GM12878 (cell line): Measurements from ENCODE around the gene HUWE1.

Experiments used
- CHD1 ChIP-seq: IDR thresholded peaks from 2 replicates; pipeline ENCODE4 v1.6.1; 2012; ENCODE audit warnings: low read depth, low read length, improper control_type of control experiment
- ETV6 ChIP-seq, 2 experiments: fragments of 450-650 bp in 1 of 2; IDR thresholded peaks in 1 of 2; conservative IDR thresholded peaks in 1 of 2; 2 replicates each; pipeline ENCODE4 v1.6.1; 2014; ENCODE audit warnings: antibody characterized with exemption in 1 of 2, borderline replicate concordance in 1 of 2, low read depth in 1 of 2, mild to moderate bottlenecking in 1 of 2, moderate library complexity in 1 of 2
- KDM1A ChIP-seq: fragments of 200-600 bp; sonication (generic); IDR thresholded peaks from 2 replicates; pipeline ENCODE4 v1.6.1; 2016; ENCODE audit warnings: borderline replicate concordance
- POLR2AphosphoS5 ChIP-seq: IDR thresholded peaks from 2 replicates; pipeline ENCODE4 v1.6.1; 2011; ENCODE audit warnings: mild to moderate bottlenecking, low read length, inconsistent platforms
- SMAD1 ChIP-seq: fragments of 450-650 bp; IDR thresholded peaks from 2 replicates; pipeline ENCODE4 v1.6.1; 2018; ENCODE audit warnings: mild to moderate bottlenecking, low read depth; ENCODE audit not compliant: partially characterized antibody
- TAF1 ChIP-seq: IDR thresholded peaks from 2 replicates; pipeline ENCODE4 v1.6.1; 2011; ENCODE audit warnings: mild to moderate bottlenecking, low read depth, low read length, borderline replicate concordance
- TCF3 ChIP-seq: IDR thresholded peaks from 2 replicates; pipeline ENCODE4 v1.6.1; 2012; ENCODE audit warnings: low read depth, mild to moderate bottlenecking, low read length, borderline replicate concordance; ENCODE audit not compliant: insufficient read depth
- YY1 ChIP-seq: IDR thresholded peaks from 2 replicates; pipeline ENCODE4 v1.6.1; 2011; ENCODE audit warnings: low read depth, mild to moderate bottlenecking, low read length
- TF ChIP-seq, protein P1 (sequence below): IDR thresholded peaks from 2 replicates; pipeline ENCODE4 v1.6.1; 2011; ENCODE audit warnings: mild to moderate bottlenecking, low read depth, low read length, moderate library complexity; ENCODE audit not compliant: insufficient replicate concordance
- TF ChIP-seq, protein P2 (sequence below), 3 experiments: IDR thresholded peaks in 2 of 3; conservative IDR thresholded peaks in 1 of 3; 2 replicates each; pipeline ENCODE4 v1.5.1; 2011; ENCODE audit warnings: low read depth in 3 of 3, low read length in 3 of 3, mild to moderate bottlenecking in 3 of 3, control low read depth in 2 of 3, moderate library complexity in 2 of 3, inconsistent platforms in 1 of 3, mixed read lengths in 1 of 3; ENCODE audit not compliant: control insufficient read depth in 2 of 3, insufficient read depth in 1 of 3; ENCODE audit errors: extremely low read depth in 1 of 3
- TF ChIP-seq, protein P3 (sequence below): IDR thresholded peaks from 2 replicates; pipeline ENCODE4 v1.6.1; 2011; ENCODE audit warnings: low read depth, low read length, improper control_type of control experiment, borderline replicate concordance

DNA sequence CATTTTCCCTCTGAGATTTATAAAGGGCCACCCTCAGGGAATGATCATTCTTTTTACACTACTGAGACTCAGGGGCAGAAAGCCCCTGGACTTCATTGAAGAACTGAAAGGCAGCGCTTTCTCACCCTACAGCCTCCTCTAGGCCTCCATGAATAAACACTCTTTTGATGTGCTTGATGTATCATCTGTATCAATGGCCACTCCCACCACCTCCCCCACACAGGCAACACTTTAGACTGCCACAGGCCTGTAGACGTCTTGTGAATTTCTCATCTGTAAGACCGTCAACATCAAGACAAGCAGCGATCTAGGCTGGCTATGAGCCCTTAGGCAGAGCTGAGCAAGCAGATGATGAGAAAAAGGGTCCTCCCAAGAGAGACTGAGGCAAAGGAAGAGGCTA, 123.2 kb downstream of the HUWE1 start:
- TF ChIP-seq YY1 (no peak), TAF1 (no peak), TCF3 (no peak), SMAD1 (no peak), KDM1A (no peak), CHD1 (no peak), POLR2AphosphoS5 (no peak), ETV6 (conservative IDR thresholded peaks at IDR 0.05 in 1 of 2, IDR thresholded peaks at IDR 0.05 in 1 of 2; ENCODE audit: borderline replicate concordance in 1 of 2, low read depth in 1 of 2) (no peak)
- TF ChIP-seq, protein P1, sequence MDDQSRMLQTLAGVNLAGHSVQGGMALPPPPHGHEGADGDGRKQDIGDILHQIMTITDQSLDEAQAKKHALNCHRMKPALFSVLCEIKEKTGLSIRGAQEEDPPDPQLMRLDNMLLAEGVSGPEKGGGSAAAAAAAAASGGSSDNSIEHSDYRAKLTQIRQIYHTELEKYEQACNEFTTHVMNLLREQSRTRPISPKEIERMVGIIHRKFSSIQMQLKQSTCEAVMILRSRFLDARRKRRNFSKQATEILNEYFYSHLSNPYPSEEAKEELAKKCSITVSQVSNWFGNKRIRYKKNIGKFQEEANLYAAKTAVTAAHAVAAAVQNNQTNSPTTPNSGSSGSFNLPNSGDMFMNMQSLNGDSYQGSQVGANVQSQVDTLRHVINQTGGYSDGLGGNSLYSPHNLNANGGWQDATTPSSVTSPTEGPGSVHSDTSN: no peak
- TF ChIP-seq, protein P2, sequence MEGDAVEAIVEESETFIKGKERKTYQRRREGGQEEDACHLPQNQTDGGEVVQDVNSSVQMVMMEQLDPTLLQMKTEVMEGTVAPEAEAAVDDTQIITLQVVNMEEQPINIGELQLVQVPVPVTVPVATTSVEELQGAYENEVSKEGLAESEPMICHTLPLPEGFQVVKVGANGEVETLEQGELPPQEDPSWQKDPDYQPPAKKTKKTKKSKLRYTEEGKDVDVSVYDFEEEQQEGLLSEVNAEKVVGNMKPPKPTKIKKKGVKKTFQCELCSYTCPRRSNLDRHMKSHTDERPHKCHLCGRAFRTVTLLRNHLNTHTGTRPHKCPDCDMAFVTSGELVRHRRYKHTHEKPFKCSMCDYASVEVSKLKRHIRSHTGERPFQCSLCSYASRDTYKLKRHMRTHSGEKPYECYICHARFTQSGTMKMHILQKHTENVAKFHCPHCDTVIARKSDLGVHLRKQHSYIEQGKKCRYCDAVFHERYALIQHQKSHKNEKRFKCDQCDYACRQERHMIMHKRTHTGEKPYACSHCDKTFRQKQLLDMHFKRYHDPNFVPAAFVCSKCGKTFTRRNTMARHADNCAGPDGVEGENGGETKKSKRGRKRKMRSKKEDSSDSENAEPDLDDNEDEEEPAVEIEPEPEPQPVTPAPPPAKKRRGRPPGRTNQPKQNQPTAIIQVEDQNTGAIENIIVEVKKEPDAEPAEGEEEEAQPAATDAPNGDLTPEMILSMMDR (IDR thresholded peaks at IDR 0.05 in 2 of 3, conservative IDR thresholded peaks at IDR 0.05 in 1 of 3; ENCODE audit: control insufficient read depth in 2 of 3, extremely low read depth in 1 of 3, insufficient read depth in 1 of 3, low read depth in 3 of 3, low read length in 3 of 3): no peak
- TF ChIP-seq, protein P3, sequence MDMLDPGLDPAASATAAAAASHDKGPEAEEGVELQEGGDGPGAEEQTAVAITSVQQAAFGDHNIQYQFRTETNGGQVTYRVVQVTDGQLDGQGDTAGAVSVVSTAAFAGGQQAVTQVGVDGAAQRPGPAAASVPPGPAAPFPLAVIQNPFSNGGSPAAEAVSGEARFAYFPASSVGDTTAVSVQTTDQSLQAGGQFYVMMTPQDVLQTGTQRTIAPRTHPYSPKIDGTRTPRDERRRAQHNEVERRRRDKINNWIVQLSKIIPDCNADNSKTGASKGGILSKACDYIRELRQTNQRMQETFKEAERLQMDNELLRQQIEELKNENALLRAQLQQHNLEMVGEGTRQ: no peak
